Brain microvascular endothelial cell (primary cell): Measurements from ENCODE around the gene RPL26.
"Not testable (repeated sequence)": the region's sequence is repeated elsewhere in the genome, so short reads cannot be mapped to it uniquely, and the experiment has no call there.

Experiments
- DNase-seq: peaks from one replicate; pipeline ENCODE4 v3.0.0-alpha.2; 2020
- H3K27ac ChIP-seq: fragments of 250-450 bp; sonication (Bioruptor Pico); 2 replicates; pipeline ENCODE4 v1.5.1; 2020; ENCODE audit warnings: mild to moderate bottlenecking, moderate library complexity
- H3K27me3 ChIP-seq: fragments of 250-450 bp; sonication (Bioruptor Pico); replicated peaks from 2 replicates; pipeline ENCODE4 v1.5.1; 2020; ENCODE audit warnings: mild to moderate bottlenecking
- H3K36me3 ChIP-seq: fragments of 250-450 bp; sonication (Bioruptor Pico); replicated peaks from 2 replicates; pipeline ENCODE4 v1.5.1; 2020; ENCODE audit warnings: mild to moderate bottlenecking
- H3K4me3 ChIP-seq: 2 replicates; pipeline ENCODE4 v1.5.1; 2011; ENCODE audit warnings: low read depth, mild to moderate bottlenecking, control low read depth, low read length, moderate library complexity
- CTCF ChIP-seq: IDR thresholded peaks from 2 replicates; pipeline ENCODE4 v1.5.1; 2011; ENCODE audit warnings: low read depth, mild to moderate bottlenecking, moderate library complexity, low read length, control low read depth, inconsistent platforms; ENCODE audit errors: missing control alignments
- in situ Hi-C: cut with HindIII; loops from 2 replicates; pipeline ENCODE4 v1.10.0; 2017; ENCODE audit warnings: low sequenced_read_pairs, low pct_ligation_motif_present

RPL26 gene

DNA sequence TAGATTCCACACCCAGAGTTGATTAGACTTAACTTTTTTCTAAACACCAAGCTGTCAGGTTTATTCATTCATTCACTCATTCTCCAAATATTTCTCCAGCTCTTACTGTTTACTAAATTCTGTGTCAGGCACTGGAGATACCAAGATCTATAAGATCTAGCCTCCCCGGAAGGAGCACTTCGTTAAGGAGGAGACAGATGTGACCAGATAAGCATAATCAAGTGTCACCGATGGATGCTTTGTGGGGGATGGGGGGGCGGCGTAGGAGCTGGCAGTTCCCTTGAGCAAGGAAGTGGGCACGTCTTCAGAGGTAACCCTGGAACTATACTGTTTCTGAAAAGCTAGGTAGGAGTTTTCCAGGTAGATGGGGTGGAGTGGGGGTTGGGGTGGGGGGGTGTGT lies 3.8 kb upstream of the RPL26 start:
- in situ Hi-C loops = no loop called here
- no peak for DNase-seq
- Histone ChIP-seq H3K4me3 (no peak overlapping the region), H3K27ac (no peak overlapping the region), H3K36me3 (no peaks in the 10 kb centered on the region), H3K27me3 (no peaks in the 10 kb centered on the region)
- TF ChIP-seq CTCF = no peak

GRCh38 chr17:8384801-8385378 lies 1.9 kb upstream of the RPL26 start:
- TF ChIP-seq CTCF = no peak
- Histone ChIP-seq H3K4me3 (no peak overlapping the region), H3K36me3 (peaks cover 18% of the 10 kb centered on the region), H3K27ac (peak overlapping the region; percentile 43), H3K27me3 (no peaks in the 10 kb centered on the region)
- in situ Hi-C loops = no loop called here
- peak; percentile 80 for DNase-seq

DNA sequence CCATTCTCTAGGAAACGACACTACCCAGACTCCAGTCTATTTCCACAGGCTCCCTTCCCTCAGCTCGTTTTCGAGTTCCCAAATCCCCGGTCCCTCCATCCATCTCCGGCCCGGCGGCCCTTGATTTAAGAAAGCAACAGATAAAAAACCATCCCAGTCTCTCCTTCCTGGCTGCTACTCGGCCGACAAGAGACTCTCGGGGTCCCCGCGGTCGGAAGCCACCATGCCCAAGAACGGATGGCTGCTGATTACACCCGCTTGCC lies 182 bp downstream of the RPL26 start:
- DNase-seq = no peak
- in situ Hi-C loops = no loop called here
- TF ChIP-seq CTCF = no peak
- Histone ChIP-seq H3K36me3 (peaks cover 39% of the 10 kb centered on the region), H3K4me3 (peak overlapping the region; percentile 66), H3K27ac (peak overlapping the region; percentile 78), H3K27me3 (no peaks in the 10 kb centered on the region)

- peak overlapping the region; percentile 78 for H3K27ac ChIP-seq
- in situ Hi-C loops = no loop called here
- peak overlapping the region; percentile 66 for H3K4me3 ChIP-seq
- peaks cover 44% of the 10 kb centered on the region for H3K36me3 ChIP-seq
- peak; percentile 8 for TF ChIP-seq CTCF
- no peaks in the 10 kb centered on the region for H3K27me3 ChIP-seq
- DNase-seq = no peak
These were observed 727 bp downstream of the RPL26 start for GRCh38 chr17:8382052-8382879.

GRCh38 chr17:8380049-8380448 lies 2.9 kb downstream of the RPL26 start:
- H3K4me3 ChIP-seq = no peak overlapping the region
- H3K27me3 ChIP-seq = no peaks in the 10 kb centered on the region
- no peak overlapping the region for H3K27ac ChIP-seq
- no peak for DNase-seq
- peaks cover 50% of the 10 kb centered on the region for H3K36me3 ChIP-seq
- TF ChIP-seq CTCF = no peak
- in situ Hi-C loops = no loop called here

GRCh38 chr17:8378117-8378516 lies 4.9 kb downstream of the RPL26 start:
- H3K4me3 ChIP-seq, H3K27me3 ChIP-seq, in situ Hi-C loops, DNase-seq, H3K27ac ChIP-seq: not testable (repeated sequence)
- peaks cover 50% of the 10 kb centered on the region for H3K36me3 ChIP-seq
